HG03175 (cell line): ENCODE measurements around the gene VCL.
"Not testable (repeated sequence)": the region's sequence is repeated elsewhere in the genome, so short reads cannot be mapped to it uniquely, and the experiment has no call there.

Source experiments
- ATAC-seq: cut with Tn5 transposase; IDR thresholded peaks from one replicate; pipeline ENCODE4 v1.9.1; 2021; ENCODE audit warnings: mild to moderate bottlenecking, moderate library complexity; ENCODE audit not compliant: unreplicated experiment

Gene VCL

DNA sequence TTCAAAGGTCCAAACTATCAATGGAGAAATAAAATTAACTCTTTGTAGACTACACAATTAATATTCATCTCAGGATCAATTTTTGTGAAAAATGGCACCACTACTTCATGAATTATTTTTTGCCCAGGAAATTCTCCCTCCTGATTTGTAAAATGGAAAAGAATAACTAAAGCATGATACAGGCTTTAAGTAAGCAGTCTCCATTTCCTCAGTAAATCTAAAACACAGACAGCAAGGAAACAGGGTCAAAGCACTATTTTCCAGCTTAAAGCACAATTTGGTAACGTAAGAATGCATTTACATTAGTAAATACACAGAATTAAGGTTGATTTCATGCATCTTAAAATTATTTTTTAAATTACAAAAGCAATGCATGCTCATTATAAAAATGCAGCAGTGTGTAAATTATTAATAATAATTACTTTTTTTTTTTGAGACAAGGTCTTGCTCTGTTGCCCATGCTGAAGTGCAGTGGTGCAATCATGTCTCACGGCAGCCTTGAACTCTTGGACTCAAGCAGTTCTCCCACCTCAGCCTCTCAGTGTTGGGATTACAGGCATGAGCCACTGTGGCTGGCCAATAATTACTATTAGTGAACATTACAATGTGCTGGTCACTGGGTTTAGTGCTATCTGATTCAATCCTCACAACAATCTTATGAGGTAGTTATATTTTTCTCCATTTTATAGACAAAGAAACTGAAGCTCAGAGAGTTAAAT is 26.1 kb upstream of the VCL start:
- ATAC-seq: no peak

DNA sequence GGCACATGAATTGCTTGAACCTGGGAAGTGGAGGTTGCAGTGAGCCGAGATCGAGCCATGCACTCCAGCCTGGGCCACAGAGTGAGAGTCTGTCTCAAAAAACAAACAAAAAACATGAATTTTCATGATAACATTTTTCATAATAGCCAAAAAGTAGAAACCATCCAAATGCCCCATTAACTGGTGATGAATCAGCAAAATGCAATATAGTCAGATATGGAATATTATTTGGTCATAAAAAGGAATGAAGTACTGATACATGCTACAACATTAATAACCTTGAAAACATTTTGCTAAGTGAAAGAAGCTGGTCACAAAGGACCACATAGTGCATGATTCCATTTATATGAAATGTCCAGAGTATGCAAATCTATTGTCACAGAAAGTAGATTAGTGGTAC is 24.5 kb upstream of the VCL start:
- ATAC-seq: no peak

DNA sequence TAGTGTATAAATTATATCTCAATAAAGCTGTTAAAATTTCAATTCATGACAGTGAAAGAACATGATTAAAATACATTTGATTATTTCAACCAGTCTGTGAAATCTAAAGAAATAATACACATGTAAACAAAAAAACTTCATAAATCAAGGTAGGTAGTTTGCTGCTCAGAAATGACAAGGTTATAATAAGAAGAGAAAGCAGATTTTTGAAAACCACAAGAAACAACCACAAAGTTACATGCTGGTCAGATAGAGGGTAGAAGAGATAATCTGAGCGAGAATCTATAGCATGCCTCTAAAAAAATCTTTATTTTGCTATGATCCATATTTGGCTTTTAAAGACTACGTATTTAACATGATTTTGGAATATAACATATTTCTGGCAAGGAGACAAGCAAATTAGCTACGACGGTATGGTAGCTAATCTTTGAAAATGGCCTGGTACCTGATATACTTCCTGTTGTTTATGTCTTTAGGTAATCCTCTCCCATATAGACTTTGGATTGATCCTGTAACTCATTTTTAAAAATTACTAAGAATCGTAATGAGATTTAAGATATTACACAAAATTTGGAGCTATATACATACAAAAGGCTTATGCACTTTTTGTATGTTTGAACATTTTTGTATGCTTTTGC is 23.5 kb upstream of the VCL start:
- no peak for ATAC-seq

DNA sequence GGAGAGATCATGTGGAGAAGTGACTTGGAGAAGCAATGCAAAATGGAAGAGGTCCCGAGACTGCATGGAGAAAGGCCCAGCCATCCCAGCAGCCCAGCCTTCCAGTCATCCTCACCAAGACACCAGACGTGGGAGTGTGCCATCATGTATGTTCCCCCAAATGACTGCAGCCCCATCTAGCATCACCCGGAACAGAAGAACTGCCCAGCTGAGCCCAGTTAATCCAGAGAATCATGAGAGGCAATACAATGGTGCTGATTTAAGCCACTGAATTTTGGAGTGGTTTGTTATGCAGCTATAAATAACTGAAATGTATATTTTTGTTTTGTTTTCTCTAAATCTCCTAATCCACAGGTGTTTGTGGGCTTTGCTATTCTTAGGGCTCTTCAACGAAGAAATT is 22.5 kb upstream of the VCL start:
- ATAC-seq: no peak

DNA sequence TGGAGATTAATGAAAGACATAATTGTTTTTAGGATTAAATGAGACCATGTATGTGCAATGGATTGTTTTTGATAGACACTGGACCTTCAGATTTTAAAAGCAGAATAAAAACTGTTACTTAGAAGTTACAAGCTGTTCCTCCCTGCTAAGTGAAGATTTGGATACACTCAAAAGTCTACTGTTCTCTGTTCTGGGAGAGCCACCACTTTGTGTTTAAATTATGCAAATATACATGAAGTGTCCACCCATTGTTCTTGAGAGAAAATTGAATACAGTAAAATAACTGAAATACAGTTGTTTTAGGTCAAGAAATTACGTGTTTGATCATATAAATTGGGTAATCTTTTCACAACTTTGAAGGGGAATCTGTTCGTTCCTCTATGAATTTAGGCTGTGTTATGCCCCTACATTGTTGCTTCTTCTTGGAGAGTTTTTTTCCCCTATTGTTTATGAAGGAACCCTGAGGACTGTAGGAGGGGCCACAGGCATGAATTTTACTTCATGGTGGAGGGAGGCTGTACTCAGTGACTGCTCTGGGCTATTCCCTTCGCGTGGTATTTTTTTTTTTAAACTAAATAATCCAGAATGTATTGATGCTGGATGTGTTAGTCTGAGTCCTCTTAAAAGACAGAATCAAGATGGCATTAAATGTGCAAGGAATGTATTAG is 18.6 kb upstream of the VCL start:
- no peak for ATAC-seq

DNA sequence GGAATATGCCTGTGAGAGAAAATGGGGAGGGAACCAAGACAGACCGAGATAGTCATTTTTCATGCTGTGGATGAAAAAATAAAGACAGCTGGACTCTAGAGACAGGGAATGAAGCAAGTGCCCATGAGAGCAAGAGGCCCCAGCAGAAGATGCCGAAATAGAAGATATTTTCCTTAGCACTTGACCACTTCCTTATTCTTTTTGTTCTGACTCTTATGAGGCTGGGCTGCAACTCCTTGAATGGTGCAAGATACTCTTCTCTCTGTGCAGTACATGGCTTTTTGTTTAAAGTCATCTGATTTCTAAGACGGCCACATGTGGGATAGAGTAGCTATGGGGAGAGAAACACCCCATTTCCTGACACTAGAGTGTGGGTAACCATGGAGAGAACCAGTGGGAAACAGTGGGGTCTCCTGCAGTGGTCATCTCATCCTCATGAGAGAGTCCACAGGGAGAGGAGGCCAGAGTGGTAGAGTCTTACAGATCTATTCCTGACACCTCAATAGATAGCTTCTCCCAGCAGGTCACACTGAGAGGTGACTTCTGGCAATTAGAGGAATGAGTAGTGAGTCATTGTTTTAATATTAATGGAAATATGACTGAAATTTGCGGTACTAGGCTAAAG is 18.0 kb upstream of the VCL start:
- ATAC-seq: no peak

DNA sequence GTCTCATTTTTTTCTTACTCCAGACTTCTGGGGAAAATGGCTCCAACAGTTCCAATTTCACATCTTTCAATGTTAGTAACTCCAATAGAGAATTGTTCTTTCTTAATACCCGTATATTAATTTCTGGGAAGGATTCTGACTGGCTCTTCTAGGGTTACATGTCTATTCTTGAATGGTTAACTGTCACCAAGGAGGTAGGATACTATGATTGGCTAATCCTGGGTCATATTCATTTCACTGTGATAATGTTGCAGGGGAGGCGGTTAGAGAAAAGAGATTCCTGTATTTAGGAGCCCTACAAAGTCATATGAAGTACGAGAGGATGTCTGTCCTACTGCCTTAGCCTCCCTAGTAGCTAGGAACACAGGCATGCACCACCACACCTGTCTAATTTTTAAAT is 16.1 kb upstream of the VCL start:
- ATAC-seq: no peak

DNA sequence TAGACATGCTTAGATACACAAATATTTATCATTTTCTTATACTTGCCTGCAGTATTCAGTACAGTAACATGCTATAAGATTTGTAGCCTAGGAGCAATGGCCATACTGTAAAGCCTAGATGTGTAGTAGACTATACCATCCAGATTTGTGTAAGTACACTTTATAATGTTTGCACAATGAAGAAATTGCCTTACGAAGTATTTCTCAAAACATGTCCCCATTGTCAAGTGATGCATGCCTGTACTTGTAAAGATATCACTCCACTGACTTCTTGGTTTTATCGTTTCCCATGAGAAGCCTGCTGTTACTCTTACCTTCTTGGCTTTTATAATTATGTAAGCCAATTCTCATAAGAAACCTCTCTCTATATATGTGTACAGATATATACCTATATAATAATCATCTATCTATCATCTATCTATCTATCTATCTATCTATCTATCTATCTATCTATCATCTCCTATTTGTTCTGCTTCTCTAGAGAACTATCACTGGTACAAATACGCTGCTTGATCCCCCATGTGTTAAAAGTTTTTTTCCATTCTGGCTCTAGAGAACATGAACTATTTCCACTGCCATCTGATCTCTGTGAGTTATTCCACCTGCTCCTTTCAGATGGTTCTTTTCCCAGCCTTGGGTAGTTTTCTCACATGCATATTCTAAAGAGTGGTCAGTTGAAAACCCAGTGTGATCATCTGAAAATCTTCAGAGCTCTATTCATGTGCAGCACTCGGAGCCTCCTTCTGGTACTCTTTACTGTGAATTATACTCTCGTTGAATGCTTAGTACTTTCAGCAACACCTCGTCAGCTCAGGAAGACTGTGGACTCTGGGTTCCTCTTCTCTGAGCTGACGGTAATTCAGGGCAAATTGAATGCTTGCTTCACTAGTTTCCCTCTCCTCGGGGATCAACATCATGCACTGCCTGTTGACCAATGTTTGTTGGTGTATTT is 14.5 kb upstream of the VCL start:
- no peak for ATAC-seq

DNA sequence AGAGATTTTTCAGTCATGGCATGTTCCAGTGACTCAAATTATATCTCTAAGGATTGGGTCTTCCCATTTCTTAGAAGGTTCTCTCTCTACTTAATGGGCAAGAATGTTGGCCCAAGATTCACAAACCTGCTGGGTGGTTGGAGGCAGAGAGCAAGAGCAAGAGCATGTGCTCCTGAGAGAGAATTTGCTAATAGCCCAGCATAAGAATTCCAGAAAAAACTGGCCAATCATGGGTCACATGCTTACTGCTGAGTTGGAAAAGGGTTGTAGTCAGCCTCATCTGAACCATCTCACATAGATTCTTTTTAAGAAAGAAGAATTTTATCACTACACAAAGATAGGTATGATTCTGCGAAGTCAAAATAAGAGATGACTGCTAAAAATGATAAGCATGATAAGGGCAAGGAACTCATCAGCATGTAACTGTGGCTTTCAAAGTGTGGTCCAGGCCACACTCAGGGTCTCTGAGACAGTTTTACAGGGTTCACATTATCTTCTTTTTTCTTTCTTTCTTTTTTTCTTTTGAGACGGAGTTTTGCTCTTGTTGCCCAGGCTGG is 8.2 kb upstream of the VCL start:
- ATAC-seq: no peak

DNA sequence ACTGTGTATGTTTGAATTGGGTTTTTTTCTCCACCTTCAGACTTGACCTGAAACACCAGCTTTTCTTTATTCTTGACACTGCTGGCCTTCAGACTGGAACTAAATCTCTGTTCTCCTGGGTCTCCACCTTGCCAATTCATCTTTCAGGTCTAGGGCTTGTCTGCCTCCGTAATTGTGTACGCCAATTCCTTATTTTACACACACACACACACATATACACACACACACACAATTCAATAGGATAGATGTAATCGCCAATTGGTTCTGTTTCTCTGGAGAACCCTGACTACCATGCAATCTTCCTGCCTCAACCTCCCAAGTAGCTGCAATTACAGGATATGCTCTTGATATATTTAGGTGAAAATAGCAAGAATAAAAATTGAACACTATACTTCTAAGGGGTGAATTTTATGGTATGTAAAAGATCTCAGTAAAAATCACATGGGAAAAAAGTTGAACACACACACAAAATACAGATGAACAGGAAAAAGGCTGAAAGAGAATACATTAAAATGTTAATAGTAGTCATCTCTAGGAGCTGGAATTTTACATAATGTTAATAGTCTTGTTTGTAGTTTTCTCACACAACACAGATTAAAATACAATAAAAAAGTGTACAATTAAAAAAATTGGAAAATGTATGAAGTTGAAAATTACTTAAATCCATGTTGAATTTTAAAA is 6.6 kb upstream of the VCL start:
- ATAC-seq: no peak

DNA sequence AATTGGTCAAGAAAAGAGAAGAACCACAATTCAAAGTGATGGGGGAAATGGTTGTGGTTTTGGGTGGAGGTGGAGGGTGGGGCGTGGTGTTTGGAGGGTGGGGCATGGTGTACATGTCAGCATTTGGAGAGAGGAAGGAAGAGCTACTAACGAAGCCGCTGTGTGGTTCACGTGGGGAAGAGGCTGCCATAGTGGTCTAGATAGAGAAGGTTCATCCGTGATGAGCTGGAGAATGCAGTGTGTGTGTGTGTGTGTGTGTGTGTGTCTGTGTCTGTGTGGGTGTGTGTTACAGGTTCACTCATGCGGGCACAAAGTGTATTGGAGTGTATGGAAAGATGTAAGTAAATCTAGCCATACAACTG is 6.1 kb upstream of the VCL start:
- peak; percentile 36 for ATAC-seq

DNA sequence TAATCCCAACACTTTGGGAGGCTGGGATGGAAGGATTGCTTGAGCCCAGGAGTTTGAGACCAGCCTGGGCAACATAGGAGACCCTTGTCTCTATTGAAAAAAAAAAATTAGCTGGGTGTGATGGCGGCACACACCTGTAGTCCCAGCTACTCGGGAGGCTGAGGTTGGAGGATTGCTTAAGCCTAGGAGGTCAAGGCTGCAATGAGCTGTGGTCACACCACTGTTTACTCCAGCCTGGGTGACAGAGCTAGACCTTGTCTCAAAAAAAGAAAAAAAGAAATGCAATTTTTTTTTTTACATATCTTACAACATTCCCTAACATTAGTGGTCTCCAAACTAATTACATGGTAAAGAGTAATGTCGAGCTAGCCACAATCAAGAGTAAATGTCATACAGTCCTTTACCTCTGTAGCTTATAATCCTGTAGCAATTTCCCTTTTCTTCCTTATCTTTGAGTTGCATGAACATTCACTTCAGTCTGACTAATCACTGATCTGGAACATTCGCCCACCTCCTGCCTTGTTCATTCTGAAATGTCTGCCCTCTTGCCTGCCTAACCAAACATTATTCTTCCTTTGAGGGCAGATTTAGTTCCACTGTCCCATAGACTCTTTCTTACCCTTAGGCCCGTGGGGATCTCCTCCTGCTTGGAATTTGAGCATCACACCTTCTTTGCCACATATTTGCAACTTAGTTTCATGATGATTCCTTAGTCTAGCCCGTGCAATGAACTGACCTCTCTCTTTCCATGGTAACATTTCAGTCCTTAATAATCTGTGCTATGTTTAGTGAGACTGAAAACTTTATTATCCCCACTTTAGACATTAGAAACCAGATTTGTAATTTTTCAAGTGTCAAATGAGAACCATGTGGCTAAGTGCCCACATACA is 4.8 kb upstream of the VCL start:
- no peak for ATAC-seq

DNA sequence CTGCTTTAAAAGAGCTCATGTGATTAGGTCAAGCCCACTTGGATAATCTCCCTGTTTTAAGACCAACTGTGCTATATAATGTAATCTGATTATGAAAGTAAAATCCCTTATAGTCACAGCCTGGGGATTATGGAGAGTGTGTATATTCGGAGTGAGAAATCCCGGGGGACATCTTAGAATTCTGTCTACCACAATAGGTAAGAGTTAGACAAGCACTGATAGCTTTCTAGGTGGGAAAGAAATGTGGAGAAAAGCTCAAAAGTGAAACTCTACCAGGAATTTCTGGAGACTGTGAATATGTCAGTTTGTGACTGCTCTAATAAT is 2.9 kb upstream of the VCL start:
- ATAC-seq: no peak

DNA sequence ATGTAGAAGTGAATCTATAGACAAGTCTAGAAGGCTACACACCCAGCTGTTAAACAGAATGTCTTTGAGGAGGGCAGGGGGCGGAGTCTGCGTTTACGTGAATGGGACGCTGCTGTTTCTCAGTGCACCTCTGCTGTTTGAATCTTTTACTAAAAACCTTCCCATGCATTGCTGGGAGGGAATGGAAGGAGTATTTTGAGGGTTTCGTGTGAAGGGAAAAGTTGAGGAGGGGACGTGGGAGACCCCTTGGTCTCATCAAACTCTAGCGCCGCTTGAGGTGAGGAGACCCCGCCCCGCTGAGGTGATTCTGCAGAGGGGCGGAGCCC is 492 bp upstream of the VCL start:
- ATAC-seq: peak; percentile 67

DNA sequence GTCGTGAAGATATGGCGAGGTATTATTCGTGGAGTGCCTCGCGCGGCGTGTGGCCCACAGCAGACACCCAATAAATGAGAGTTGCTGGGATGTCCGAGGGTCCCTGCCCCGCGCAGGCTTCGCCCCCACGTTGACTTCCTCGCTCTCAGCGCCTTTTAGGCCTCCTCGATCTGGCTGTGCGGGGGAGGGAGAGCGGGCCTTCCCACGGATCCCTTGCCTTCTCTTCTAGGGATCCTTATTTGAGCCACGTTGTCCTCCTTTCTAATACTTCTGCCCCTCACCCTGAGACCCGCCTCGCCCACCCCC is 660 bp downstream of the VCL start:
- ATAC-seq: no peak

DNA sequence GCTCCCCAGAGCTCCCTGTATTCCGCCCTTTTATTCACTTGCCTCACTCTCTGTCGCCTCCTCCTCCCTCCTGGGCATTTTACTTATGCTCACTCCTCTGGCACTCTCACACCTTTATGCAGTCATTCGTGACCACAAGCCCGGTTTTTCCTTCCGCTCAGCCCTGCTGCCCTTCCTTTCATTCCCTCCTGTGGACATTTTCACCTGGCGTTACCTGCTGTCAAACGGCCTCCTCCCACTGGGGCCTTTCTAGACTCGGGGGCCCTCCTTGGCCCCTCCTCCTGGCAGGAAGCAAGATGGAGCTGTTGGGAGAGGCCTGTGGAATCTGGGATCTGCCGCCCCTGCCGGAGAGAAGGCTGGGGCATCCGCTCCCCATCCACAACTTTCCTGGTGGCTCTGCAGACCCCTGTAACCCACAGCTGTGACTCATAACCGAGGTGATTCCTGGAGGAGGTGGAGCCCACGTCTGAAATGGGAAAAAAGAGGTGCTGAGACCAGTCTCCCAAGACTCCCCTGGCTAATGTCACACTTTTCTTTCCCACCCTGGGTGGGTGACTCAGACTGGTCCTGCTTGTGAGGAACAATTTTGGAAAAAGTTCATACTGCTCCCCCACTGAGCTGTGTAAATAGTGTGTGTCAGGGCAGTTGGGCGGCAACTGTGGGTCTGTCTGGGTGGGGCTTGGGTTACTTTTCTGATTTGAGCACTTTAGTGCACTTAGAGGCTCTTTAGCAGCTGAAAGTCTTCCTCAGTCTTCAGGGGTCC is 1.2 kb downstream of the VCL start:
- ATAC-seq: no peak

DNA sequence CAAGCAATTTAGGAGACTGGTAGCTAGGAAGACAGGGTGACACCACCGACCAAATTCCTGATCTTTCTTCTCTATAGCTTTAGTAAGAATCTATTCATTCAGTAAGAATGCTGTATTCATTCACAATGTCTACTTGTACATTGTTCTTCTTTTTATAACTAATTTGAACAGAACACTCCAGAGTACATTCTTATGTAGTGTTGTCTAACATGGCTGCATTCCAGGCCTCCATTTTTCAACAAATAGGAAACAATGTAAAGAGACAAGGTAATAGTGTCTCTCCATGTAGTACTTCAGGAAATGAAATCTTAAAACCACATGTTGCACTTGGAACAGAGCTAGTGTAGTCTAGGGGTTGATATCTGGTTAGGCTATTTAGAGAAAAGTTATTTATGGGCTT is 1.8 kb downstream of the VCL start:
- ATAC-seq: no peak

DNA sequence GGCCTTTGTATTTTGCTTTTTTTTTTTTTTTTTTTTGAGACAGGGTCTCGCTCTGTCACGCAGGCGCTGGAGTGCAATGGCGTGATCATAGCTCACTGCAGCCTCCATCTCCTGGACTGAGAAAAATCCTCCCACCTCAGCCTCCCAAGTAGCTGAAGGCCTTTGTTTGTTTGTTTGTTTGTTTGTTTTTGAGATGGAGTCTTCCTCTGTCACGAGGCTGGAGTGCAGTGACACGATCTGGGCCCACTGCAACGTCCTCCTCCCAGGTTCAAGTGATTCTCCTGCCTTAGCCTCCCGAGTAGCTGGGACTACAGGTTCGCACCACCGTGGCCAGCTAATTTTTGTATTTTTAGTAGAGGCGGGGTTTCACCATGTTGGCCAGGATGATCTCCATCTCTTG is 2.3 kb downstream of the VCL start:
- ATAC-seq: not testable (repeated sequence)
